ENCODE data around the gene ABCD2.
"Not testable (repeated sequence)": the region's sequence is repeated elsewhere in the genome, so short reads cannot be mapped to it uniquely, and the experiment has no call there.

Gene ABCD2

DNA sequence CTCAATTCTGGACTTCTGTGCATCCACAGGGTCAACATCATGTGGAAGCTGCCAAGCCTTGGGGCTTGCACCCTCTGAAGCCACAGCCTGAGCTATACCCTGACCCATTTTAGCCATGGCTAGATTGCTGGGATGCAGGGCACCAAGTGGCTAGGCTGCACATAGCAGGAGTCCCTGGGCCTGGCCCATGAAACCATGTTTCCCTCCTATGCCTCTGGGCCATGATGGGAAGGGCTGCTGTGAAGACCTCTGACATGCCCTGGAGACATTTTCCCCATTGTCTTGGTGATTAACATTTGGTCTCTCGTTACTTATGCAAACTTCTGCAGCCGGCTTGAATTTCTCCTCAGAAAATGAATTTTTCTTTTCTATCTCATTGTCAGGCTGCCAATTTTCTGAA is 92.6 kb downstream of the ABCD2 start:
- no peak for DNase-seq

DNA sequence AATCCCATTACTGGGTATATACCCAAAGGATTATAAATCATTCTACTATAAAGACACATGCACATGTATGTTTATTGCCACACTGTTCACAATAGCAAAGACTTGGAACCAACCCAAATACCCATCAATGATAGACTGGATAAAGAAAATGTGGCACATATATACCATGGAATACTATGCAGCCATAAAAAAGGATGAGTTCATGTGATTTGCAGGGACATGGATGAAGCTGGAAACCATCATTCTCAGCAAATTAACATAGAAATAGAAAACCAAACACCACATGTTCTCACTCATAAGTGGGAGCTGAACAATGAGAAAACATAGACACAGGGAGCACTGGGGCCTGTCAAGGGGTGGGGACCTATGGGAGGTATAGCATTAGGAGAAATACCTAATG is 97.4 kb downstream of the ABCD2 start:
- DNase-seq: not testable (repeated sequence)

DNA sequence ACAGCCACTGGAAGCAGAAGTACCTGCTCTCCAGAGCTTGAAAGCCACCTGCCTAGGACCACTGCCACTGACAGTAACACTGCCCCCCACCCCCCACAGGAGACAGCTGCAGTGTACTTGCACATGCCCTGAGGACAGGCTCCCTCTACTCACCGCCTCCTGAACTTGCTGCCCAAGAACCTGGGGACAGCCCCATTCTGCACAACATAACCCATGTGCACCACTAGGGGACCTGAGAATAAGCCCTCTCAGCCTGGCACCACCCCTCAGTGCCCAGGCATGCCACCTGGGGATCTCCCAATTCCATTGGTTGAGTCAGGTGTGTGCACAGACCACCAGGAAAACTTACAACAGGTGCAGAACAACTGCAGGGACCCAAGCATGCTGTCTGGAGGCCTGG is 109.6 kb downstream of the ABCD2 start:
- DNase-seq: no peak

DNA sequence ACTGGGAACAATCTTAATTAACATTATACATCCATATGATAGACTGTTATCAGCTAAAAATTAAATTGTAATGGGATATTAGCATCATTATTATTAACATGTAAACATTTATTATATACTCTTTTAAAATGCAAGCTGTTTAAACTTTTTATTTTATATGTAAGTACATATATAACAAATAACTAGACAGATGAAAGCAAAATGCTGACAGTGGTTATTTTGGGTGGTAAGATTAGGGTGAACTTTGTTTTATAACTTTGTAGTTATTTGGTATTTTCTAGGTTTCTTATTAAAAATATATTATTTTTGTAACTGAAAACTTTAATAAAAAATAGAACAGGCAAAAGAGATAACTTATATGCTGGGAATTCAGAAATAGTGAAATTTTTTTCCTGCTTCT is 114.0 kb downstream of the ABCD2 start:
- no peak for DNase-seq

DNA sequence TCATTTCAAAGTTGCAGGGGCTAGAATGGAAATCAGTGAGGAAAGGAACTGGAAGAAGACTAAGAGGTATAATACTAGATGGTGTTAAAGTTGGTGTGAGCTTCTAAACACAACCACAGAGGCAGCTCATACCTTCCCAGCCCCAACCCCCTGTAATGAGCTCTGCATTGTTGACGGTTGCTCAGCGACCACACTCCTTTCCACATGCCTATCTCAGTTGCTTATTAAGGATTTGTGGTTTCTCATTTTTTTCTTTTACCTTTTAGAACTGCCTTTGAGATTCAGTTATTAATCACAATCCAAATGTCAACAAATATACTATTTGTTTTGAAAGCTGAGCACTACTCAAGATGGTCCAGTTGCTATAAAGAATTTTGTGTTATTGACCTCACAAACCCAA is 114.6 kb downstream of the ABCD2 start:
- DNase-seq: no peak

DNA sequence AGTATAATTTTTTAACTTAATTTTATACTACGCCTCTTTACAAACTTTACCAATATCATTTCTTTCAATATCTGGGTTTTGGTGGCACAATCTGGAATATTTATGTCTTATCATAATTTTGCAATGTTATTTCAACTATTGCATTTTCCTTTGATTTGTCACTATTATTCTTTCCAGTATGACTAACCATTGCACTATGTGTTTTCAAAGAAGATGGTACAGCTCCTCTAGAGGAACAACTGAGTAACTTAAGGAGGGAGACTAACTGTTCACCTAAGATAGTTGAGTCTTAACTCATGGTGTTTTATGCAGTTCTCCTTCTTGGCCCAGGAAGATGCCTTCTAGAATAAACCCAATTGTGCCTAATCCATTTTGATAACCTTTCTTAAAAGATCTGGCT is 116.2 kb downstream of the ABCD2 start:
- DNase-seq: peak; percentile 69

DNA sequence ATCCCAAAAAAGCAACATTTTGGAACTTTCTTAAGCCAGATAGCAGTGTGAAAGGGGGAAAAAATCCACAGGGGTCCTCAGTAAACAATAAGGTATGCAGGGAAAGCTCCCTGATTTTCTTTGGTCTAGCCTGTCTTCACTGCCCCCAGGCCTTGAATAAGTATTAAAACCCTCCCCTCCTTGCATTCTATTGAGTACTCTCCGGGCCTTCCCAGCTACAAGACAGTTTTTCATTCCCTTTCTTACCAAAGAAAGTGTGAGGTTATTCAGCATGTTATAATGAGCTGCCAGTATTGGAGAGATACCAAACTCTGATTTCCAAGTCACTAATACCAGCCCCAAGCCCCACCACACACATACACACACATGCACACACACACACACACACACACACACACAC is 116.9 kb downstream of the ABCD2 start:
- no peak for DNase-seq

Data from EL (cell line).